Bone marrow (tissue), 2 donors: Measurements from ENCODE around the gene WNT6.

Source experiments
- DNase-seq, 2 donors: peaks; one replicate each; lab custom pipeline; 2025; lab: John Stamatoyannopoulos, UW

WNT6 gene

GRCh38 chr2:218859556-218859987 lies at the start of gene WNT6:
Gene WNT6 (plus strand): TSS chr2:218859805. CDS start chr2:218860038, 233 bp downstream.
- no peak for DNase-seq

GRCh38 chr2:218810256-218810655 lies 49.3 kb upstream of the WNT6 start:
- DNase-seq: no peak

GRCh38 chr2:218811382-218811781 lies 48.2 kb upstream of the WNT6 start:
- DNase-seq: no peak

GRCh38 chr2:218812096-218812815 lies 47.3 kb upstream of the WNT6 start:
- no peak for DNase-seq

- no peak for DNase-seq
Observed at GRCh38 chr2:218812861-218813260, 46.7 kb upstream of the WNT6 start.

- no peak for DNase-seq
Observed at GRCh38 chr2:218813771-218814460, 45.7 kb upstream of the WNT6 start.

GRCh38 chr2:218814540-218815243 lies 44.9 kb upstream of the WNT6 start:
- no peak for DNase-seq

- no peak for DNase-seq
Observed at GRCh38 chr2:218815244-218815637, 44.4 kb upstream of the WNT6 start.

- DNase-seq: no peak
Observed at GRCh38 chr2:218815649-218816048, 44.0 kb upstream of the WNT6 start.

GRCh38 chr2:218816561-218817011 lies 43.0 kb upstream of the WNT6 start:
- DNase-seq: no peak

GRCh38 chr2:218819093-218819492 lies 40.5 kb upstream of the WNT6 start:
- DNase-seq: no peak

- DNase-seq: no peak
Observed at GRCh38 chr2:218820746-218821369, 38.7 kb upstream of the WNT6 start.

- no peak for DNase-seq
Observed at GRCh38 chr2:218821605-218822211, 37.9 kb upstream of the WNT6 start.

- DNase-seq: no peak
Observed at GRCh38 chr2:218822622-218823021, 37.0 kb upstream of the WNT6 start.

GRCh38 chr2:218823196-218823855 lies 36.3 kb upstream of the WNT6 start:
- DNase-seq: no peak

- DNase-seq: no peak
Observed at GRCh38 chr2:218824004-218824403, 35.6 kb upstream of the WNT6 start.

GRCh38 chr2:218826791-218827190 lies 32.8 kb upstream of the WNT6 start:
- DNase-seq: no peak

- DNase-seq: no peak
Observed at GRCh38 chr2:218827701-218828476, 31.7 kb upstream of the WNT6 start.

GRCh38 chr2:218828477-218828778 lies 31.2 kb upstream of the WNT6 start:
- DNase-seq: no peak

GRCh38 chr2:218829868-218830451 lies 29.6 kb upstream of the WNT6 start:
- DNase-seq: no peak
